Renal cortical epithelial cell (primary cell): ENCODE results near the gene PRRC2C. TPM values are rescaled to one million over a fixed set of nuclear protein-coding genes. Genes with fewer than 3 reads are reported as not detected.
A peak's percentile ranks its signal among the peaks of the same experiment; 100 is the strongest.
"Not testable (repeated sequence)": the region's sequence is repeated elsewhere in the genome, so short reads cannot be mapped to it uniquely, and the experiment has no call there.

ENCODE experiments used
- DNase-seq: peaks from one replicate; pipeline ENCODE4 v3.0.0-alpha.2; 2011; ENCODE audit warnings: low read depth
- total RNA-seq: library from RNA; depleted of rRNA; stranded (reverse); fragments of >200 nt; gene quantifications from 2 replicates; pipeline ENCODE4 v1.2.3, GENCODE V29; 2014

Gene PRRC2C
- total RNA-seq, 1 donor from 2014 or later: 145 TPM

DNA sequence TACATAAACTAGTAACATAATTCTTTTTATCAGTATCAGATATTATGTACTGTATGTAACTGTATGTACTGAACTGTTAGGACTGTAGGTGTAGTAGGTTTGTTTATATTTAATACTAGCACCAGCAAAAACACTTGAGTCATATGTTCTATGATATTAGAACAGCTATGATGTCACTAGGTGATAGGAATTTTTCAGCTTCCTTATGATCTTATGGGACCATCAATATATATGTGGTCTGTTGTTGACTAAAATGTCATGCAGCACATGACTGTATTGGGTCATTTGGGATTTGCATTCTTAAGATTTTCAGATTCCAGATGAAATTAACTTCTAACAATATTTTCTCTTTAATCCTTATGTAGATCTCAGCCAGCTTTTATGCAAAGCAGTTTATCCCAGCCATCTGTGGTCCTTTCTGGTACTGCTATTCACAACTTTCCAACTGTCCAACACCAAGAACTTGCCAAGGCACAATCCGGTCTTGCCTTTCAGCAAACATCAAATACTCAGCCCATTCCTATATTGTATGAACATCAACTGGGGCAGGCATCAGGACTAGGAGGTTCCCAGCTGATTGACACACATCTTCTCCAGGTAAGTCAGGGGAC, 98.4 kb downstream of the PRRC2C start:
- no peak for DNase-seq

DNA sequence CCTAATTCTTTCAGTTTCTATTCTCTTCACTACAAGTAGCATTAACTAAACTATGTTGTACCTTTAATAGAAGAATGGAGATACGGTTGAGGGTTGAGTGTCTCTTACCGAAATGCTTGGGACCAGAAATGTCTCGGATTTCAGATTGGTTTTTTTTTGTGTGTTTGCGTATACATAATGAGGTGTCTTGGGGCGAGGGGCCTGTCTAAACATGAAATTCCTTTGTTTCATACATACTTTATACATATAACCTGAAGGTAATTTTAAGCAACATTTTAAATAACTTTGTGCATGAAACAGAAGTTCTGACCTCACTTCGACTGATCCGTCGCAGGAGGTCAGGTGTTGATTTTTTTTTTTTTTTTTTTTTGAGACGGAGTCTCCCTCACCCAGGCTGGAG, 100.4 kb downstream of the PRRC2C start:
- DNase-seq: no peak

DNA sequence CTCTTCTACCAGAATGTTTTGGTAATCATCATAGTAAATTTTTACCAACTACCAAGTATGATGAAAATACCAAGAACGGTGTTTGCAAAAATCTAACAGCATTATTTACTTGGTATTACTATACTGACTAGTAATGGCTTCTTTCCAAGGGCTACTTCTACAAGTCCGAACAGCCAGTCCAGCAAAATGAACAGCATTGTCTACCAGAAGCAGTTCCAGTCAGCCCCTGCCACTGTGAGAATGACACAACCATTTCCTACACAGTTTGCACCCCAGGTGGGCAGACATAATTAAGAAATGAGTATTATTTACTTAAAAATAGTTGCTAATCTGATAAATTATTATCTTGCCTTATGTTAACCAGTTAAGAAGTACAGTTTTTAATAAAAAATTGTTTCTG, 102.9 kb downstream of the PRRC2C start:
- DNase-seq: no peak

DNA sequence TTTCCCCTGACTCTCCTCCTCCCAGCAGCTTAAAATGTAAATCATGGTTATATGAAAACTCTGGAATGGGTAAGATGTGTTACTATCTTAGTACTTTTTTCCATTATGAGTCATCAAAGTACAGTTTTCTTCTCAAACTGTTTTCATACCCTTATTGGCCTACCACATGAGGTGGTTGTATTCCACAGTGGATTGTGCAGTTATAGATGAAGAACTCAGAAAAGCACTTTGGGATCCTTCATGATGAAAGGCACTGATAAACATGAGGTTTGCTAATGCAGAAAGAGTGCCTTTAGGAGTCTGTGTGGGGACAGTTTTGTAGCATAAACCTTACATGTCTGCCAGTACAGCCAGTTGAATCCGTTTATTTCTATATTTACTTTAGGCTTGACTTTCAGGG, 104.7 kb downstream of the PRRC2C start:
- DNase-seq: peak; percentile 19

GRCh38 chr1:171595324-171595723, 110.0 kb downstream of the PRRC2C start:
- peak; percentile 94 for DNase-seq

DNA sequence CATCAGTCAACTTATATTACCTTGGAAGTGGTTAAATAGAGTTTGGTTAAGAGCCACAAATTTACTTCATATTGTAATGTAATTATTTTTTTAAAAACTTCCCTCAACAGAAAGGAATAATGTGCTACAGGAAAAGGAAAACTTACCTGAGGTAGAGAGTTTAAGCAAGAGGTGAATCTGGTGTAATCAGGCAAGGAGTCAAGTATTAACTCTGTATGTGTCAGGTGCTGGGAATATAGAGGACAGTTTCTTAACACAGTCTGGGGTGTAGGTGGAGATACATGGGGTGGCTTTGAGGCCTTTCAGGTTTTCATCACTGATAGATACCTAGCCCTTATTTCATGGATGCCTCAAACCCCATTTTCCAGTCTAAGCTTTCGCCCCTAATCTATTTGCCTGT, 110.8 kb downstream of the PRRC2C start:
- peak; percentile 41 for DNase-seq

DNA sequence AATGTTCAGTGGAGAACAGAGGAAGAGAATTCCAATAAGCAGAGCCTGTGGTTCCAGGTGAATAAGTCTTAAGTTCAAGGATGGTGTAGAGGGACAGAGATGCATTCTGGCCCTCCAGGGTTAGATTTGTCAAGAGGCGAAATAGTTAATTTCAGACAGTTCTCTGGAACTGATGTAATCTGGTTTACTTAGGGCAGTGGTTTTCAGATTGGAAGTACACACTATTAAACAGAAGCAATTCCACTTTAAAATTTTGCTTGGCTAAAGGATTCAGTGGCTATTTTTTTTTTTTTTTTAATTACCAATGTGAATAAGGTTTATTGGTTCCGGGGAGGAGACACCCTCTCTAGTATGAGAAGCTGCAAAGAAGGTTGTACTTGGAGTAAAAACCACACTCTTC, 111.4 kb downstream of the PRRC2C start:
- peak; percentile 40 for DNase-seq

- DNase-seq: no peak
These were observed 111.9 kb downstream of the PRRC2C start for GRCh38 chr1:171597203-171597602.

- peak; percentile 76 for DNase-seq
These were observed 115.0 kb downstream of the PRRC2C start for GRCh38 chr1:171600310-171600709.

GRCh38 chr1:171600862-171601261, 115.5 kb downstream of the PRRC2C start:
- no peak for DNase-seq

DNA sequence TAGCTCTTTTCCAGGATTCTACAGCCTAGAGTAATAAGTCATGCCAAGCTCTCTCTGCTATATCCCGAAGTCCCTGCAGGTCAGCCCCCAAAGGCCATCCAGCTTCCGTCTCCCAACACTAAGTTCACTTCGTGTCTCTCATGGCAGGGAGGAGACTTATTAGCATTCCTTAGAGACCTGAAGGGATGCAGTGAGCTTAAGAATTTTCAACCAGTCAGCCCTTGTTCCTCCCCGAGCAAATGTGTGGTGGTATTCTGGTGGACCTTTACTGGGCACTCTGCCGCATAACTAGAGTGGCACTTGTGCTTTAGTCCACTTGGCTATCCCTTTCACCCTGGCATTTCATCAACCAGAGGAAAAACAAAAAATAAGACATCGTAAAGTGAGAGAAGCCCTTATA, 117.7 kb downstream of the PRRC2C start:
- DNase-seq: not testable (repeated sequence)

DNA sequence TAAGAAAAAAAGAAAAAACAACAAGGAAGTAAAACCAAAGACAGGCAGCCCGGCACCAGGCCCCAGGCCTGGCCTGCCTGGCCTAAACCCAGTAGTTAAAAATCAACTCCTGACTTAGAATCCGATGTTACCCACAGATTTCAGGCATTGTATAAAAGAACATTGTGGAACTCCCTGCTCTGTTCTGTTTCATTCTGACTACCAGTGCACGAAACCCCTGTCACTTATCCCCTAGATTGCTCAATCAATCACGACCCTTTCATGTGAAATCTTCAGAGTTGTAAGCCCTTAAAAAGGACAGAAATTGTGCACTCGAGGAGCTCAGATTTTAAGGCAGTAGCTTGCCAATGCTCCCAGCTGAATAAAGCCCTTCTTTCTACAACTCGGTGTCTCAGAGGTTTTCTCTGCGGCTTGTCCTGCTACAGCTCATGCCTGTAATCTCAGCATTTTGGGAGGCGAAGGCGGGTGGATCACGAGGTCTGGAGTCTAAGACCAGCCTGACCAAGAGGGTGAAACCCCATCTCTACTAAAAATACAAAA, 121.1 kb downstream of the PRRC2C start:
- peak; percentile 83 for DNase-seq

- peak; percentile 84 for DNase-seq
These were observed 125.1 kb downstream of the PRRC2C start for GRCh38 chr1:171610385-171610784.

DNA sequence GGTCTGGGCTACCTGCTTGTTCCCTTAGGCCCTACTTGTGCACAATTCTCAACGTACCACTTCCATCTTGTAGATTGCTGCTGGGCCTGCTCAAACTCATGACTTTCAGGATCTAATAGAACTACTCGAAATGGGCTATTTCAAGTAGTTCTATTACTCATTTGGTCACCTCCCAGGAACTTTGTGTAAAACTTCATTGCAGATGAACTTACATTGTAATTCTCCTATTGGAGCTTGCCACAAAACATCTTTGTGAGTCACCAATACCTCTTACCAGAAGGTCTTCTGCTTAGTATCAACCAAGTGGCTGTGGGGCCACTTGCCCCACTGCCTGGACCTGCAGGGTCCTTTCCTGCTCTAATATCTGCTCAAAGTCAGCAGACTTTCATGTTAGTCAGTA, 126.0 kb downstream of the PRRC2C start:
- DNase-seq: peak; percentile 82

DNA sequence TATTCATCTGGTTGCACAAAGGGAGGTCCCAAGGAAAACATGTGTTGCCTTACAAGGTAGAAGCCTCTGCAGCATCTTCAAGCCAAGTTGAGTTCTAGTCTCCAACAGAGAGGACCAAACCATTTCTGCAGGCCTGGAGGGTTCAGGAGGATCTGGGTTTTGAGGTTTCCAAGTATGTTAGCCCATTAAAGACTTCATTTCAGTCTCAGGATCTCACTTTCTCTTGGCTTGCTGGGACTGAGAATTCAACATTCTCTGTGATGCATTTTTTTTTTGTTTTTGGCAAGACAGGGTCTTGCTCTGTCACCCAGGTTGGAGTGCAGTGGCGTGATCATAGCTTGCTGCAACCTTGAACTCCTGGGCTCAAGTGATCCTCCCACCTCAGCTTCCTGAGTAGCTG, 128.0 kb downstream of the PRRC2C start:
- DNase-seq: no peak

DNA sequence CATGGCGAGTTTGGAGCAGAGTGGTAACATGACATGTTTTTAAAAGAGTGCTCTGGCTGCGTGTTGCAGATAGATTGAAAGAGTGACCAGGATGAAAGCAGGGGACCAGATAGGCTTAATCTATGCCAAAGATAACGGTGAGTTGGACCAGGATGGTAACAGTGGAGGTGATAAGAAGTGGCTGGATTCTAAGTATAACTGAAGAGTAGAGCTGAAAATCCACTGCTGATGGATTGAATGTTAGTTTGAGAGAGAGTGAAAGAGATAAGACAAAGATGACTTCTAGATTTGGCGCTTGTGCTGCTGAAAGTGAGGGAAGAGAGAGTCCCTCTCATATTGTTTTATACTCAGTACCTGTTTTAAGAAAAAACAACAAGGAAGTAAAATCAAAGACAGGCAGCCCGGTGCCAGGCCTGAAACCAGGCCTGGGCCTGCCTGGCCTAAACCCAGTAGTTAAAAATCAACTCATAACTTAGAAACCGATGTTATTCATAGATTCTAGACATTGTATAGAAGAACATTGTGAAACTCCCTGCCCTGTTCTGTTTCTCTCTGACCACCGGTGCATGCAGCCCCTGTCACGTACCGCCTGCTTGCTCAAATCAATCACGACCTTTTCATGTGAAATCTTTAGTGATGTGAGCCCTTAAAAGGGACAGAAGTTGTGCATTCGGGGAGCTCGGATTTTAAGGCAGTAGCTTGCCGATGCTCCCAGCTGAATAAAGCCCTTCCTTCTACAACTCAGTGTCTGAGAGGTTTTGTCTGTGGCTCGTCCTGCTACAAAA, 130.0 kb downstream of the PRRC2C start:
- not testable (repeated sequence) for DNase-seq

DNA sequence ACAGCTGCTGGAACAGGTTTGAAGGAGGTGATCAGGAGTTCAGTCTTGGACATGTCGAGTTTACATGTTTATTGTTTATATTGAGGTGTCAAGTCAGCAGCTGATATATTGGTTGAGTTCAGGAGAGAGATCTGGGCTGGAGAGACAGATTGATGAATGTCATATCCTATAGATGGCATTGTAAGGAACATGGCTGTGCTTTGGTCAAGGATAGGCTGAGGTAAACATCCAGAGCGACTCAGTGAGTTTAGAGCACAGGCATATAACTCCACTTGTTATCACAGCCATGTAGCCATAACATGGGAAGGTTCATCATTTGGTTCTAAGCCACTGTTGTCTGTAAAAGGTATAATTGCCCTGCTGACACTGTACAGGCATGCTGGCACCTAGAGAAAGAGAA, 131.3 kb downstream of the PRRC2C start:
- DNase-seq: no peak

- DNase-seq: no peak
These were observed 136.8 kb downstream of the PRRC2C start, which contains the start of gene MYOCOS for GRCh38 chr1:171622152-171622462. MYOCOS (plus strand) TSS chr1:171622243; CDS start chr1:171623884, 1,641 bp downstream.

DNA sequence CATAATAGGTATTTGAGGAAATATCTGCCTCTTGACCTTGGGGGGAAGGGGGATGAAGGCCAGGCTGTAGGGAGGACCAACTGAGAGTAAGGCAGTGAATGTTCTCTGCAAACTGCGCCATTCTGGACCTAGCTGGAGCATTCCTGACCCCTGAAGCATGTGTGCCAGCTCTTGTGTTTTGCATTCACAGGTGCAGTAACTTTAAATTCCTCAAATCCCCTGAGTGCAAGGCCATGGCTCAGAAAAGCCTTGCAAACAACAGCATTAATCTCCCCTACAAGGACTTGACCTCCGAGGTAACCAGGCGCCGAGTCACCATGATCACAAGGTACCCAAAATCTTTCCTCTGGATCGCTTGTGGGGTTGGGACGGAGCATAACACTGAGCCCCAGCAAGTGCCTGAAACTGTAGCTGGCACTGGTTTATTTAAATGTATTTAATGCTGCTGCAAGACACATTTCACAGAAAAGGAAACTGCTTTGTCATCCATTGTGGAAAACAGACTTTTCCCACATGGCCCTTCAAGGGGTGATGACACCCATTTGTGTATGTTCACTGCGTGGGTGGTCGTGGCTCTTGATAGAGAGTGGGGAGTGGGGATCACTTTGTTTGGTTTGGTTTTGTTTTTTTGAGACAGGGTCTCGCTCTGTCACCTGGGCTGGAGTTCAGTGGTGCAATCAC, 138.5 kb downstream of the PRRC2C start:
- DNase-seq: no peak

DNA sequence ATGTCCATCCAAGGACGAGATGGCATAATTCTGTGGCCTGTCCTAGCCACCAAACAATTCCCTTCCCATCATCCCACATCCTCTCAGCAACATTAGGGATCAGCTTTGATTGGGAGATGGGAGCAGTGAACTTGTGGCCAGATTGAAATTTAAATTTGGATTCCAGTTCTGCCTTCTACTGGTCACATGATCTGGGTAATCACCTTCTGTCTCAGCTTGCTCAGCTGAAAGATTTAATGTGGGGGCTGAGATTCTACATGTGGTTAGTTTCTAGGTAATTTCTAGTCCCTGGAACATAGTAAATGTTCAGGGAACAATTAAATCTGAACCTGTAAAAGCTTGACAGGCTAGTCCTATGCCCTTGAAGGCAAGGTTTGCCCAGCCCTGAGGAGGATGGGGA, 139.9 kb downstream of the PRRC2C start:
- DNase-seq: no peak

GRCh38 chr1:171627020-171627419, 141.7 kb downstream of the PRRC2C start:
- no peak for DNase-seq

- DNase-seq: no peak
These were observed 142.9 kb downstream of the PRRC2C start for GRCh38 chr1:171628225-171628624.

- no peak for DNase-seq
These were observed 150.3 kb downstream of the PRRC2C start for GRCh38 chr1:171635661-171636060.
